ENCODE results near the gene ERG.

The ERG gene

GRCh38 chr21:38355992-38356781 is 142.1 kb downstream of the ERG start:
- peak; percentile 55 for DNase-seq

GRCh38 chr21:38355353-38355752 is 142.9 kb downstream of the ERG start:
- DNase-seq = no peak

- no peak for DNase-seq
Observed at GRCh38 chr21:38354746-38355145, 143.5 kb downstream of the ERG start.

- no peak for DNase-seq
Observed at GRCh38 chr21:38354231-38354630, 144.0 kb downstream of the ERG start.

- DNase-seq = peak; percentile 5
Observed at GRCh38 chr21:38352536-38353219, 145.6 kb downstream of the ERG start.

- DNase-seq = no peak
Observed at GRCh38 chr21:38351961-38352521, 146.2 kb downstream of the ERG start.

GRCh38 chr21:38351176-38351959 is 146.9 kb downstream of the ERG start:
- no peak for DNase-seq

GRCh38 chr21:38350684-38351083 is 147.6 kb downstream of the ERG start:
- no peak for DNase-seq

- no peak for DNase-seq
Observed at GRCh38 chr21:38349977-38350376, 148.3 kb downstream of the ERG start.

- no peak for DNase-seq
Observed at GRCh38 chr21:38349111-38349746, 149.0 kb downstream of the ERG start.

- no peak for DNase-seq
Observed at GRCh38 chr21:38346286-38346685, 152.0 kb downstream of the ERG start.

GRCh38 chr21:38343691-38344090 is 154.6 kb downstream of the ERG start:
- DNase-seq = no peak

GRCh38 chr21:38342739-38343138 is 155.5 kb downstream of the ERG start:
- no peak for DNase-seq

GRCh38 chr21:38341546-38342012 is 156.7 kb downstream of the ERG start:
- no peak for DNase-seq

- no peak for DNase-seq
Observed at GRCh38 chr21:38340131-38340530, 158.1 kb downstream of the ERG start.

- no peak for DNase-seq
Observed at GRCh38 chr21:38337793-38338192, 160.5 kb downstream of the ERG start.

GRCh38 chr21:38334866-38335265 is 163.4 kb downstream of the ERG start:
- no peak for DNase-seq

GRCh38 chr21:38333301-38334272 is 164.7 kb downstream of the ERG start:
- DNase-seq = no peak

GRCh38 chr21:38330666-38331065 is 167.6 kb downstream of the ERG start:
- DNase-seq = no peak

Data from NK-92 treated with Interleukin-12 subunit alpha and Interleukin-12 subunit beta, amount 100 ng/mL, for 24 hours (cell line).